Measurements from ENCODE around the gene CARD11. TPM values are rescaled to one million over a fixed set of nuclear protein-coding genes. Genes with fewer than 3 reads are reported as not detected.

CARD11 gene
- total RNA-seq, 1 experiment from 2014 or later = 0.57 TPM

GRCh38 chr7:2970861-2971260, 72.8 kb downstream of the CARD11 start (continued):
- TF ChIP-seq REST (IDR thresholded peaks at IDR 0.05; ENCODE audit: low read depth) = no peak
- TF ChIP-seq CTCF (IDR thresholded peaks at IDR 0.05 in 2 of 3, conservative IDR thresholded peaks at IDR 0.05 in 1 of 3; ENCODE audit: borderline replicate concordance in 1 of 3, insufficient read depth in 1 of 3, low read depth in 2 of 3, low read length in 2 of 3) = no peak
- no peak for TF ChIP-seq MAX (IDR thresholded peaks at IDR 0.05)
- no peak for TF ChIP-seq FOSL1 (IDR thresholded peaks at IDR 0.05; ENCODE audit: low read depth)
- TF ChIP-seq JUND (IDR thresholded peaks at IDR 0.05) = no peak

GRCh38 chr7:2970307-2970664, 73.4 kb downstream of the CARD11 start:
- Histone ChIP-seq H2AFZ (ENCODE audit: low read depth, low read length, poor library complexity, severe bottlenecking) (no peak overlapping the region), H4K20me1 (ENCODE audit: insufficient read depth) (no peaks in the 10 kb centered on the region), H3K9me2 (ENCODE audit: insufficient read depth) (no peaks in the 10 kb centered on the region), H3K9ac (ENCODE audit: low read length) (no peak overlapping the region), H3K36me3 (ENCODE audit: control insufficient read depth in 1 of 2, insufficient read depth in 2 of 2, low read length in 2 of 2) (no peaks in the 10 kb centered on the region), H3K4me2 (ENCODE audit: low read length) (no peak overlapping the region), H3K9me3 (ENCODE audit: control insufficient read depth in 1 of 2, insufficient read depth in 1 of 2, low read depth in 1 of 2, low read length in 2 of 2) (0 out of 4 replicates have a peak, but pooled peaks cover 0 to 4% of the 10 kb centered on the region in 2 experiments), H3K27ac (ENCODE audit: low read depth, low read length) (no peak overlapping the region), H3K27me3 (ENCODE audit: insufficient read depth, low read length) (no peaks in the 10 kb centered on the region), H3K4me1 (ENCODE audit: control insufficient read depth in 1 of 2, insufficient read depth in 2 of 2, low read length in 2 of 2) (no peaks in the 10 kb centered on the region), H3K4me3 (replicated peaks in 1 of 2; ENCODE audit: low read depth in 1 of 2, low read length in 2 of 2) (no peak overlapping the region), H3K79me2 (ENCODE audit: insufficient read depth, low read length) (no peaks in the 10 kb centered on the region)
- POLR2A ChIA-PET = no interaction called here
- CTCF ChIA-PET = no interaction called here
- RAD21 ChIA-PET (ENCODE audit: low non-redundant PET in 1 of 2, low total read pairs in 2 of 2, uncharacterized antibody in 2 of 2, unreplicated experiment in 2 of 2) = no interaction called here
- DNase-seq (ENCODE audit: low read depth, low spot score) (no peak), ATAC-seq (no peak)
- intact Hi-C loops (cut with micrococcal nuclease) = no loop called here
- TF ChIP-seq SP1 (IDR thresholded peaks at IDR 0.05; ENCODE audit: low read depth) (no peak), MAX (IDR thresholded peaks at IDR 0.05) (no peak), TCF7L2 (IDR thresholded peaks at IDR 0.05; ENCODE audit: borderline replicate concordance, extremely low read depth, insufficient read depth, insufficient read length) (no peak), ZFX (IDR thresholded peaks at IDR 0.05) (no peak), ELF1 (IDR thresholded peaks at IDR 0.05; ENCODE audit: borderline replicate concordance, low read depth) (no peak), CTCF (IDR thresholded peaks at IDR 0.05 in 2 of 3, conservative IDR thresholded peaks at IDR 0.05 in 1 of 3; ENCODE audit: borderline replicate concordance in 1 of 3, insufficient read depth in 1 of 3, low read depth in 2 of 3, low read length in 2 of 3) (no peak), ZBTB33 (IDR thresholded peaks at IDR 0.05; ENCODE audit: extremely low read depth, insufficient replicate concordance, low read length) (no peak), CBX3 (IDR thresholded peaks at IDR 0.05; ENCODE audit: low read depth) (no peak), SIN3A (IDR thresholded peaks at IDR 0.05; ENCODE audit: low read depth) (no peak), EGR1 (IDR thresholded peaks at IDR 0.05; ENCODE audit: low read depth) (no peak), CEBPB (IDR thresholded peaks at IDR 0.05; ENCODE audit: low read depth) (no peak)
- no TSS peak for BruUV-seq (replicated peaks)
